Esophagus squamous epithelium (tissue), 5 donors: ENCODE results near the gene KIAA0513. TPM values are rescaled to one million over a fixed set of nuclear protein-coding genes. Genes with fewer than 3 reads are reported as not detected.
A peak's percentile ranks its signal among the peaks of the same experiment; 100 is the strongest.

Experiments
- DNase-seq: peaks from one replicate; lab custom pipeline; 2025; lab: John Stamatoyannopoulos, UW
- H3K27ac ChIP-seq, 4 donors: fragments of 200-600 bp; sonication (generic); one replicate each; pipeline ENCODE4 v1.5.1; 2016 to 2019; ENCODE audit warnings: mild to moderate bottlenecking in 1 of 4
- H3K27me3 ChIP-seq, 4 donors: fragments of 200-600 bp; sonication (generic); 1 replicate in 3 of 4; 2 replicates in 1 of 4; pipeline versions ENCODE4 v1.5.1 to v1.6.0; 2017 to 2021; ENCODE audit warnings: antibody characterized with exemption in 1 of 4
- H3K36me3 ChIP-seq, 3 donors: fragments of 200-600 bp; sonication (generic); one replicate each; pipeline ENCODE4 v1.5.1; 2016 to 2019
- H3K4me1 ChIP-seq, 3 donors: fragments of 200-600 bp; sonication (generic); one replicate each; pipeline ENCODE4 v1.5.1; 2017 to 2019
- H3K4me3 ChIP-seq, 4 donors: fragments of 200-600 bp; sonication (generic); 1 replicate in 3 of 4; 2 replicates in 1 of 4; pipeline ENCODE4 v1.5.1; 2016 to 2019; ENCODE audit warnings: mild to moderate bottlenecking in 2 of 4, moderate library complexity in 1 of 4
- H3K9me3 ChIP-seq, 3 donors: fragments of 200-600 bp; sonication (generic); one replicate each; pipeline ENCODE4 v1.5.1; 2016 to 2019
- CTCF ChIP-seq, 6 experiments: fragments of 450-650 bp in 4 of 6; fragments of 200-600 bp in 2 of 6; sonication (generic) in 2 of 6; IDR thresholded peaks; one replicate each; pipeline ENCODE4 v1.5.1; 2016 to 2019; ENCODE audit warnings: antibody characterized with exemption in 6 of 6, mild to moderate bottlenecking in 4 of 6, moderate library complexity in 4 of 6
- POLR2A ChIP-seq, 4 donors: fragments of 450-650 bp; IDR thresholded peaks; one replicate each; pipeline ENCODE4 v1.6.1; 2017; ENCODE audit warnings: antibody characterized with exemption in 4 of 4, mild to moderate bottlenecking in 4 of 4, moderate library complexity in 3 of 4
- WGBS, 2 donors: methylation state at CpG; one replicate each; pipeline ENCODE4 v1.1.5; 2018; 5-methylcytosine and 5-hydroxymethylcytosine counted together
- intact Hi-C: fragments of 100-400 bp; cut with DNase I; formaldehyde crosslinking; loops from one replicate; pipeline ENCODE4 v1.15.0; 2022
- total RNA-seq, 4 donors: library from RNA; depleted of rRNA; stranded (reverse); fragments of >200 nt; gene quantifications; one replicate each; pipeline ENCODE4 v1.1.0, GENCODE V29; 2016
- donor health status: DM: yes; HTN: yes; CAD: no.

KIAA0513 gene
- total RNA-seq, 4 donors from 2014 or later: 9.0 to 11.4 (median 9.7) TPM

- H3K36me3 ChIP-seq: peaks cover 0 to 34% (median 0%) of the 10 kb centered on the region in 3 donors
- intact Hi-C loops: loop anchor here (10.0 kb wide), 1 partner anchor 123 kb away; no protein-coding TSS in a partner anchor
- H3K27ac ChIP-seq: no peak overlapping the region
- H3K4me3 ChIP-seq: no peak overlapping the region
- DNase-seq: no peak
- peaks cover 0 to under 1% (median 0%) of the 10 kb centered on the region in 4 donors for H3K27me3 ChIP-seq
- TF ChIP-seq POLR2A (IDR thresholded peaks at IDR 0.05) (no peak), CTCF (IDR thresholded peaks at IDR 0.05) (no peak)
- H3K4me1 ChIP-seq: peaks cover 7 to 40% (median 19%) of the 10 kb centered on the region in 3 donors
- no peaks in the 10 kb centered on the region for H3K9me3 ChIP-seq
- WGBS, 2 donors: 94% methylated on average over 3 to 11 of the region's 21 CpGs
Observed at GRCh38 chr16:85087899-85088569, 60.4 kb downstream of the KIAA0513 start.

GRCh38 chr16:85088570-85089199 lies 61.1 kb downstream of the KIAA0513 start:
- TF ChIP-seq CTCF (IDR thresholded peaks at IDR 0.05) (no peak), POLR2A (IDR thresholded peaks at IDR 0.05) (no peak)
- H3K4me3 ChIP-seq: no peak overlapping the region
- DNase-seq: no peak
- intact Hi-C loops: loop anchor here (10.0 kb wide), 1 partner anchor 124 kb away; no protein-coding TSS in a partner anchor
- no peak overlapping the region for H3K27ac ChIP-seq
- 51 to 59% methylated on average over 13 of the region's 31 CpGs for WGBS, 2 donors
- peaks cover 0 to 7% (median 0%) of the 10 kb centered on the region in 4 donors for H3K27me3 ChIP-seq
- peaks cover 0 to 34% (median 0%) of the 10 kb centered on the region in 3 donors for H3K36me3 ChIP-seq
- no peaks in the 10 kb centered on the region for H3K9me3 ChIP-seq
- H3K4me1 ChIP-seq: peaks cover 7 to 34% (median 18%) of the 10 kb centered on the region in 3 donors

- H3K9me3 ChIP-seq: no peaks in the 10 kb centered on the region
- H3K27me3 ChIP-seq: peaks cover 0 to 14% (median 0%) of the 10 kb centered on the region in 4 donors
- TF ChIP-seq POLR2A (IDR thresholded peaks at IDR 0.05) (no peak), CTCF (IDR thresholded peaks at IDR 0.05) (no peak)
- WGBS, 2 donors: 37 to 48% methylated on average over 11 to 15 of the region's 16 CpGs
- no peak overlapping the region for H3K4me3 ChIP-seq
- intact Hi-C loops: loop anchor here (10.0 kb wide), 1 partner anchor 125 kb away; no protein-coding TSS in a partner anchor
- H3K27ac ChIP-seq: peak overlapping the region in 1 of 4 donors; percentile 34
- DNase-seq: no peak
- peaks cover 7 to 34% (median 18%) of the 10 kb centered on the region in 3 donors for H3K4me1 ChIP-seq
- peaks cover 0 to 34% (median 0%) of the 10 kb centered on the region in 3 donors for H3K36me3 ChIP-seq
Observed at GRCh38 chr16:85089525-85089924, 61.9 kb downstream of the KIAA0513 start.

- intact Hi-C loops: no loop called here
- TF ChIP-seq CTCF (IDR thresholded peaks at IDR 0.05) (no peak), POLR2A (IDR thresholded peaks at IDR 0.05) (no peak)
- no peak for DNase-seq
Observed at GRCh38 chr16:85090181-85090580, 62.6 kb downstream of the KIAA0513 start.

More at GRCh38 chr16:85090181-85090580, 62.6 kb downstream of the KIAA0513 start:
- H3K4me3 ChIP-seq: no peak overlapping the region
- H3K9me3 ChIP-seq: no peaks in the 10 kb centered on the region
- H3K27ac ChIP-seq: peak overlapping the region in 1 of 4 donors; percentile 34
- H3K36me3 ChIP-seq: peaks cover 0 to 34% (median 0%) of the 10 kb centered on the region in 3 donors
- 72 to 75% methylated on average over 13 of the region's 13 CpGs for WGBS, 2 donors
- peaks cover 7 to 34% (median 18%) of the 10 kb centered on the region in 3 donors for H3K4me1 ChIP-seq
- peaks cover 0 to 20% (median 0%) of the 10 kb centered on the region in 4 donors for H3K27me3 ChIP-seq
